LNCAP (cell line): Measurements from ENCODE around the gene IP6K3.

Source experiments
- CTCF ChIP-seq: fragments of 450-650 bp; IDR thresholded peaks from 2 replicates; pipeline ENCODE4 v1.5.1; 2017; ENCODE audit warnings: mild to moderate bottlenecking

Gene IP6K3

GRCh38 chr6:33782561-33782960 lies 35.9 kb upstream of the IP6K3 start:
- no peak for TF ChIP-seq CTCF

- TF ChIP-seq CTCF = no peak
Measured at GRCh38 chr6:33781131-33781975, 34.6 kb upstream of the IP6K3 start.

- no peak for TF ChIP-seq CTCF
Measured at GRCh38 chr6:33779895-33780294, 33.2 kb upstream of the IP6K3 start.

GRCh38 chr6:33779290-33779689 lies 32.6 kb upstream of the IP6K3 start:
- TF ChIP-seq CTCF = no peak

- TF ChIP-seq CTCF = no peak
Measured at GRCh38 chr6:33778444-33779121, 31.9 kb upstream of the IP6K3 start.

- TF ChIP-seq CTCF = no peak
Measured at GRCh38 chr6:33777398-33778388, 31.0 kb upstream of the IP6K3 start.

GRCh38 chr6:33776764-33777163 lies 30.1 kb upstream of the IP6K3 start:
- no peak for TF ChIP-seq CTCF
